IPS DF 6.9 (cell line): ENCODE results near the gene DOCK2.
A peak's percentile ranks its signal among the peaks of the same experiment; 100 is the strongest.

ENCODE experiments used
- DNase-seq: peaks from one replicate; pipeline ENCODE4 v3.0.0-alpha.2; 2013; ENCODE audit warnings: low read depth, low spot score
- H3K27ac ChIP-seq: one replicate; pipeline ENCODE4 v1.5.1; 2013; ENCODE audit warnings: low read length, control low read depth
- H3K27me3 ChIP-seq: 2 replicates; pipeline ENCODE4 v1.6.1; 2013; ENCODE audit warnings: mild to moderate bottlenecking, low read length; ENCODE audit not compliant: control insufficient read depth, insufficient read depth
- H3K36me3 ChIP-seq: 2 replicates; pipeline ENCODE4 v1.6.1; 2013; ENCODE audit warnings: low read length; ENCODE audit not compliant: control insufficient read depth, insufficient read depth
- H3K4me1 ChIP-seq: 2 replicates; pipeline ENCODE4 v1.6.1; 2013; ENCODE audit warnings: low read length; ENCODE audit not compliant: control insufficient read depth, insufficient read depth
- H3K4me3 ChIP-seq: 2 replicates; pipeline ENCODE4 v1.5.1; 2013; ENCODE audit warnings: mild to moderate bottlenecking, low read length
- H3K9me3 ChIP-seq: 2 replicates; pipeline ENCODE4 v1.6.1; 2013; ENCODE audit warnings: low read length, inconsistent platforms; ENCODE audit not compliant: control insufficient read depth, insufficient read depth
- WGBS: extraction: QIAGEN DNeasy Blood & Tissue Kit; methylation state at CpG from one replicate; pipeline ENCODE4 v1.1.7; 2013; ENCODE audit warnings: mixed read lengths, missing lambda C conversion rate; ENCODE audit not compliant: insufficient read length, insufficient coverage; 5-methylcytosine and 5-hydroxymethylcytosine counted together

The DOCK2 gene

GRCh38 chr5:170070556-170071412 lies 433.7 kb downstream of the DOCK2 start:
- DNase-seq: peak; percentile 47
- Histone ChIP-seq H3K27ac (no peak overlapping the region), H3K4me3 (no peak overlapping the region), H3K36me3 (no peaks in the 10 kb centered on the region), H3K4me1 (no peaks in the 10 kb centered on the region), H3K9me3 (no peaks in the 10 kb centered on the region), H3K27me3 (no peaks in the 10 kb centered on the region)
- no CpG with 5 or more reads among the region's 14 CpGs for WGBS

- WGBS: 100% methylated on average over 1 of the region's 2 CpGs
- Histone ChIP-seq H3K4me3 (no peak overlapping the region), H3K9me3 (no peaks in the 10 kb centered on the region), H3K4me1 (no peaks in the 10 kb centered on the region), H3K27me3 (no peaks in the 10 kb centered on the region), H3K36me3 (no peaks in the 10 kb centered on the region), H3K27ac (no peak overlapping the region)
- no peak for DNase-seq
These were observed 434.7 kb downstream of the DOCK2 start for GRCh38 chr5:170071748-170072147.

GRCh38 chr5:170075696-170076095 lies 438.6 kb downstream of the DOCK2 start:
- no peak overlapping the region for H3K27ac ChIP-seq
- H3K9me3 ChIP-seq: no peaks in the 10 kb centered on the region
- H3K4me3 ChIP-seq: no peak overlapping the region
- H3K27me3 ChIP-seq: no peaks in the 10 kb centered on the region
- DNase-seq: no peak
- H3K36me3 ChIP-seq: no peaks in the 10 kb centered on the region
- no CpG with 5 or more reads among the region's 7 CpGs for WGBS
- H3K4me1 ChIP-seq: no peaks in the 10 kb centered on the region

- no peak overlapping the region for H3K4me3 ChIP-seq
- no CpG with 5 or more reads among the region's 1 CpG for WGBS
- H3K27me3 ChIP-seq: no peaks in the 10 kb centered on the region
- H3K36me3 ChIP-seq: no peaks in the 10 kb centered on the region
- no peak for DNase-seq
- H3K9me3 ChIP-seq: no peaks in the 10 kb centered on the region
- no peaks in the 10 kb centered on the region for H3K4me1 ChIP-seq
- no peak overlapping the region for H3K27ac ChIP-seq
These were observed 439.1 kb downstream of the DOCK2 start for GRCh38 chr5:170076211-170076610.

- Histone ChIP-seq H3K4me3 (no peak overlapping the region), H3K27me3 (no peaks in the 10 kb centered on the region), H3K4me1 (no peaks in the 10 kb centered on the region), H3K36me3 (no peaks in the 10 kb centered on the region), H3K9me3 (no peaks in the 10 kb centered on the region), H3K27ac (no peak overlapping the region)
- no peak for DNase-seq
These were observed 439.7 kb downstream of the DOCK2 start for GRCh38 chr5:170076739-170077138.

GRCh38 chr5:170077526-170077925 lies 440.5 kb downstream of the DOCK2 start:
- H3K27ac ChIP-seq: no peak overlapping the region
- DNase-seq: no peak
- no peak overlapping the region for H3K4me3 ChIP-seq
- WGBS: no CpG with 5 or more reads among the region's 5 CpGs
- H3K4me1 ChIP-seq: no peaks in the 10 kb centered on the region
- H3K27me3 ChIP-seq: no peaks in the 10 kb centered on the region
- no peaks in the 10 kb centered on the region for H3K9me3 ChIP-seq
- H3K36me3 ChIP-seq: no peaks in the 10 kb centered on the region

GRCh38 chr5:170078458-170078857 lies 441.4 kb downstream of the DOCK2 start:
- H3K4me1 ChIP-seq: no peaks in the 10 kb centered on the region
- no peak overlapping the region for H3K4me3 ChIP-seq
- DNase-seq: no peak
- H3K27me3 ChIP-seq: no peaks in the 10 kb centered on the region
- WGBS: 100% methylated on average over 1 of the region's 3 CpGs
- H3K27ac ChIP-seq: no peak overlapping the region
- H3K36me3 ChIP-seq: no peaks in the 10 kb centered on the region
- no peaks in the 10 kb centered on the region for H3K9me3 ChIP-seq

GRCh38 chr5:170078931-170079330 lies 441.9 kb downstream of the DOCK2 start:
- Histone ChIP-seq H3K27me3 (no peaks in the 10 kb centered on the region), H3K4me3 (no peak overlapping the region), H3K36me3 (no peaks in the 10 kb centered on the region), H3K4me1 (no peaks in the 10 kb centered on the region), H3K9me3 (no peaks in the 10 kb centered on the region), H3K27ac (no peak overlapping the region)
- DNase-seq: no peak
- no CpG with 5 or more reads among the region's 13 CpGs for WGBS

- Histone ChIP-seq H3K9me3 (no peaks in the 10 kb centered on the region), H3K27ac (no peak overlapping the region), H3K4me3 (no peak overlapping the region), H3K4me1 (no peaks in the 10 kb centered on the region), H3K36me3 (no peaks in the 10 kb centered on the region), H3K27me3 (no peaks in the 10 kb centered on the region)
- DNase-seq: no peak
- WGBS: no CpG with 5 or more reads among the region's 1 CpG
These were observed 443.1 kb downstream of the DOCK2 start for GRCh38 chr5:170080217-170080616.

GRCh38 chr5:170080786-170081445 lies 443.8 kb downstream of the DOCK2 start:
- Histone ChIP-seq H3K4me3 (no peak overlapping the region), H3K36me3 (no peaks in the 10 kb centered on the region), H3K27ac (no peak overlapping the region), H3K9me3 (no peaks in the 10 kb centered on the region), H3K27me3 (no peaks in the 10 kb centered on the region), H3K4me1 (no peaks in the 10 kb centered on the region)
- WGBS: no CpG with 5 or more reads among the region's 8 CpGs
- no peak for DNase-seq

GRCh38 chr5:170081616-170082015 lies 444.5 kb downstream of the DOCK2 start:
- WGBS: no CpG with 5 or more reads among the region's 4 CpGs
- Histone ChIP-seq H3K4me3 (no peak overlapping the region), H3K27me3 (no peaks in the 10 kb centered on the region), H3K36me3 (no peaks in the 10 kb centered on the region), H3K27ac (no peak overlapping the region), H3K4me1 (no peaks in the 10 kb centered on the region), H3K9me3 (no peaks in the 10 kb centered on the region)
- DNase-seq: no peak
